PC-9 (cell line): ENCODE data around the gene PICK1. TPM values are rescaled to one million over a fixed set of nuclear protein-coding genes. Genes with fewer than 3 reads are reported as not detected.

Experiments used
- BruUV-seq: library from RNA; stranded (reverse); fragments of 400-500 nt; replicated peaks from 2 replicates; lab custom pipeline; 2021; lab: Mats Ljungman, UMichigan
- CTCF ChIA-PET: fragments of 300-600 bp; sonication (Branson Sonifier 250); formaldehyde crosslinking; loops from one replicate; lab custom pipeline; 2022; ENCODE audit warnings: antibody characterized with exemption; lab: Charles Lee
- POLR2A ChIA-PET: fragments of 300-600 bp; sonication (Branson Sonifier 250); formaldehyde crosslinking; loops from one replicate; lab custom pipeline; 2022; ENCODE audit warnings: antibody characterized with exemption; ENCODE audit not compliant: unreplicated experiment; lab: Charles Lee
- DNase-seq, 2 experiments: peaks; one replicate each; pipeline versions ENCODE4 v3.0.0 to v3.0.0-alpha.2; 2015 to 2022; ENCODE audit warnings: mixed read lengths in 1 of 2
- H2AFZ ChIP-seq: fragments of 200-600 bp; sonication (generic); 2 replicates; pipeline ENCODE4 v1.8.1; 2017; ENCODE audit warnings: antibody characterized with exemption
- H3F3A ChIP-seq: fragments of 200-600 bp; sonication (generic); 2 replicates; pipeline ENCODE4 v1.8.1; 2017; ENCODE audit warnings: antibody characterized with exemption, mild to moderate bottlenecking, low read depth; ENCODE audit not compliant: insufficient read depth
- H3K27ac ChIP-seq: fragments of 200-600 bp; sonication (generic); 2 replicates; pipeline ENCODE4 v1.6.1; 2016; ENCODE audit warnings: mixed run types
- H3K27me3 ChIP-seq: fragments of 200-600 bp; sonication (generic); 2 replicates; pipeline ENCODE4 v1.6.1; 2016; ENCODE audit warnings: low read depth, mixed run types; ENCODE audit not compliant: insufficient read depth
- H3K36me3 ChIP-seq: fragments of 200-600 bp; sonication (generic); 2 replicates; pipeline ENCODE4 v1.6.1; 2016; ENCODE audit warnings: low read depth, mixed run types
- H3K4me1 ChIP-seq: fragments of 200-600 bp; sonication (generic); replicated peaks from 2 replicates; pipeline ENCODE4 v1.6.1; 2016; ENCODE audit warnings: mixed run types; ENCODE audit not compliant: insufficient read depth
- H3K4me2 ChIP-seq: fragments of 200-600 bp; sonication (generic); 2 replicates; pipeline ENCODE4 v1.6.1; 2017; ENCODE audit warnings: mixed run types
- H3K4me3 ChIP-seq: fragments of 200-600 bp; sonication (generic); 2 replicates; pipeline ENCODE4 v1.6.1; 2016; ENCODE audit warnings: mixed run types
- H3K79me2 ChIP-seq: fragments of 200-600 bp; sonication (generic); 2 replicates; pipeline ENCODE4 v1.6.1; 2017; ENCODE audit warnings: low read depth, mixed run types
- H3K9me2 ChIP-seq: fragments of 200-600 bp; sonication (generic); 2 replicates; pipeline ENCODE4 v1.8.1; 2017; ENCODE audit warnings: mild to moderate bottlenecking; ENCODE audit not compliant: insufficient read depth
- H3K9me3 ChIP-seq: fragments of 200-600 bp; sonication (generic); 2 replicates; pipeline ENCODE4 v1.8.1; 2016; ENCODE audit warnings: low read depth; ENCODE audit not compliant: insufficient read depth
- H4K20me1 ChIP-seq: fragments of 200-600 bp; sonication (generic); 2 replicates; pipeline ENCODE4 v1.8.1; 2017; ENCODE audit not compliant: insufficient read depth
- CTCF ChIP-seq: fragments of 200-600 bp; sonication (generic); conservative IDR thresholded peaks from 2 replicates; pipeline ENCODE4 v1.6.1; 2017; ENCODE audit warnings: mixed run types, antibody characterized with exemption, mild to moderate bottlenecking, moderate library complexity
- EZH2 ChIP-seq: fragments of 200-600 bp; sonication (generic); IDR thresholded peaks from 2 replicates; pipeline ENCODE4 v1.8.0; 2017; ENCODE audit warnings: antibody characterized with exemption, low read depth
- intact Hi-C: fragments of 100-400 bp; cut with micrococcal nuclease; formaldehyde crosslinking; loops from one replicate; pipeline ENCODE4 v1.10.0; 2022; ENCODE audit not compliant: unreplicated experiment
- total RNA-seq: library from RNA; stranded (reverse); gene quantifications from 2 replicates; pipeline ENCODE4 v1.2.3, GENCODE V29; 2021

PICK1 gene
- total RNA-seq, 1 experiment from 2014 or later: 55.9 TPM

GRCh38 chr22:38069372-38070249, 12.4 kb downstream of the PICK1 start:
- intact Hi-C loops: no loop called here
- Histone ChIP-seq H2AFZ (no peak overlapping the region), H3K27ac (no peak overlapping the region), H3K4me3 (no peak overlapping the region), H3K79me2 (no peaks in the 10 kb centered on the region), H3K4me1 (no peaks in the 10 kb centered on the region), H3K36me3 (peaks cover 25% of the 10 kb centered on the region), H4K20me1 (no peaks in the 10 kb centered on the region; the same call in 1 of the 2 replicates), H3K27me3 (no peaks in the 10 kb centered on the region), H3K4me2 (no peak overlapping the region), H3F3A (no peaks in the 10 kb centered on the region), H3K9me2 (no peaks in the 10 kb centered on the region), H3K9me3 (no peaks in the 10 kb centered on the region)
- CTCF ChIA-PET: no interaction called here
- POLR2A ChIA-PET: no interaction called here
- DNase-seq: no peak
- no TSS peak for BruUV-seq
- TF ChIP-seq CTCF: peak; percentile 51
- TF ChIP-seq EZH2: no peak

- BruUV-seq: no TSS peak
- no peaks in the 10 kb centered on the region for H3K9me2 ChIP-seq
- no peak overlapping the region for H2AFZ ChIP-seq
- H3K27ac ChIP-seq: no peak overlapping the region
- H3K4me3 ChIP-seq: no peak overlapping the region
- ChIA-PET CTCF (interaction anchor here (0.6 kb wide), 1 partner anchor 394 kb away, joined by 12 read pairs; no protein-coding TSS in a partner anchor), POLR2A (no interaction called here)
- TF ChIP-seq EZH2 (no peak), CTCF (no peak)
- no peaks in the 10 kb centered on the region for H3K79me2 ChIP-seq
- no peaks in the 10 kb centered on the region for H3F3A ChIP-seq
- DNase-seq: no peak
- H3K4me2 ChIP-seq: no peak overlapping the region
- peaks cover 25% of the 10 kb centered on the region for H3K36me3 ChIP-seq
- no peaks in the 10 kb centered on the region; the same call in 1 of the 2 replicates for H4K20me1 ChIP-seq
- H3K27me3 ChIP-seq: no peaks in the 10 kb centered on the region
- intact Hi-C loops: no loop called here
- H3K4me1 ChIP-seq: no peaks in the 10 kb centered on the region
- H3K9me3 ChIP-seq: no peaks in the 10 kb centered on the region
Observed at GRCh38 chr22:38070250-38070921, 13.2 kb downstream of the PICK1 start.

- H3K4me2 ChIP-seq: no peak overlapping the region
- H2AFZ ChIP-seq: no peak overlapping the region
- H3F3A ChIP-seq: no peaks in the 10 kb centered on the region
- no peaks in the 10 kb centered on the region; the same call in 1 of the 2 replicates for H4K20me1 ChIP-seq
- no peak for DNase-seq
- ChIA-PET CTCF (interaction anchor here (0.6 kb wide), 1 partner anchor 31 kb away, joined by 3 read pairs; no protein-coding TSS in a partner anchor), POLR2A (no interaction called here)
- H3K4me1 ChIP-seq: no peaks in the 10 kb centered on the region
- H3K79me2 ChIP-seq: no peaks in the 10 kb centered on the region
- H3K9me3 ChIP-seq: no peaks in the 10 kb centered on the region
- no peak overlapping the region for H3K27ac ChIP-seq
- TF ChIP-seq EZH2 (no peak), CTCF (no peak)
- H3K4me3 ChIP-seq: no peak overlapping the region
- intact Hi-C loops: no loop called here
- no TSS peak for BruUV-seq
- no peaks in the 10 kb centered on the region for H3K27me3 ChIP-seq
- no peaks in the 10 kb centered on the region for H3K9me2 ChIP-seq
- H3K36me3 ChIP-seq: peaks cover 14% of the 10 kb centered on the region
Observed at GRCh38 chr22:38071421-38072321, 14.5 kb downstream of the PICK1 start.
